A673 (cell line): ENCODE results near the gene PARP15.

ENCODE experiments used
- CTCF ChIP-seq: fragments of 300-800, 200-600 bp; sonication (generic); conservative IDR thresholded peaks from 2 replicates; pipeline ENCODE4 v1.5.1; 2017; ENCODE audit warnings: low read depth, mild to moderate bottlenecking, antibody characterized with exemption, low read length, moderate library complexity, mixed read lengths
- EZH2 ChIP-seq: fragments of 200-600 bp; sonication (generic); IDR thresholded peaks from 2 replicates; pipeline ENCODE4 v1.6.1; 2017; ENCODE audit warnings: borderline replicate concordance, low read depth, mild to moderate bottlenecking, mixed read lengths, antibody characterized with exemption, low read length; ENCODE audit not compliant: poor library complexity, severe bottlenecking

DNA sequence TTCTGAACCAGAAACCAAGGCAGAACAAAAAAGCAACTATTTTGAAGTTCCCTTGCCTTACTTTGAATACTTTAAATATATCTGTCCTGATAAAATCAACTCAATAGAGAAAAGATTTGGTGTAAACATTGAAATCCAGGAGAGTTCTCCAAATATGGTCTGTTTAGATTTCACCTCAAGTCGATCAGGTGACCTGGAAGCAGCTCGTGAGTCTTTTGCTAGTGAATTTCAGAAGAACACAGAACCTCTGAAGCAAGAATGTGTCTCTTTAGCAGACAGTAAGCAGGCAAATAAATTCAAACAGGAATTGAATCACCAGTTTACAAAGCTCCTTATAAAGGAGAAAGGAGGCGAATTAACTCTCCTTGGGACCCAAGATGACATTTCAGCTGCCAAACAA, 8.7 kb upstream of the PARP15 start:
- TF ChIP-seq CTCF (no peak), EZH2 (no peak)
